ENCODE data around the gene DNAAF8.
A peak's percentile ranks its signal among the peaks of the same experiment; 100 is the strongest.

DNAAF8 gene

DNA sequence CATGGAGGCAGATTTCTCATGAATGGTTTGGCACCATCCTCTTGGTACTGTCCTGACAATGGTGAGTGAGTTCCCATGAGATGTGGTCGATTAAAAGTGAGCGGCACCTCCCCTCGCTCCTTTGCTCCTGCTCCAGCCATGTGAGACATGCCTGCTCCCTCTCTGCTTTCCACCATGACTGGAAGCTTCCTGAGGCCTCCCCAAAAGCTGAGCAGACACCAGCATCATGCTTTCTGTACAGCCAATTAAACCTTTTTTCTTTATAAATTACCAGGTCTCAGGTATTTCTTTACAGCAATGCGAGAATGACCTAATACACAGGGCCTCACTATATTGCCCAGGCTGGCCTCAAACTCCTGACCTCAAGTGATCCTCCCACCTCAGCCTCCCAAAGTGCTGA, 20.5 kb downstream of the DNAAF8 start:
- H2AFZ ChIP-seq (ENCODE audit: low read length, unreplicated experiment) = no peak overlapping the region
- no peak overlapping the region for H3K4me3 ChIP-seq (ENCODE audit: low read depth, low read length)
- no peaks in the 10 kb centered on the region for H3K79me2 ChIP-seq (ENCODE audit: control insufficient read depth, insufficient read depth, low read length, unreplicated experiment)
- peaks cover 23% of the 10 kb centered on the region for H3K36me3 ChIP-seq (ENCODE audit: insufficient read depth, low read length)
- H3K27ac ChIP-seq (ENCODE audit: low read depth, low read length) = no peak overlapping the region
- H3K27me3 ChIP-seq (ENCODE audit: insufficient read depth, low read length) = no peaks in the 10 kb centered on the region
- H3K4me1 ChIP-seq (ENCODE audit: control insufficient read depth, insufficient read depth, low read length, unreplicated experiment) = no peaks in the 10 kb centered on the region

- Histone ChIP-seq H3K27ac (ENCODE audit: low read depth, low read length) (no peak overlapping the region), H2AFZ (ENCODE audit: low read length, unreplicated experiment) (no peak overlapping the region), H3K4me3 (ENCODE audit: low read depth, low read length) (no peak overlapping the region), H3K27me3 (ENCODE audit: insufficient read depth, low read length) (no peaks in the 10 kb centered on the region), H3K36me3 (ENCODE audit: insufficient read depth, low read length) (peaks cover 23% of the 10 kb centered on the region), H3K4me1 (ENCODE audit: control insufficient read depth, insufficient read depth, low read length, unreplicated experiment) (no peaks in the 10 kb centered on the region), H3K79me2 (ENCODE audit: control insufficient read depth, insufficient read depth, low read length, unreplicated experiment) (no peaks in the 10 kb centered on the region)
These were observed 21.4 kb downstream of the DNAAF8 start for GRCh38 chr16:4755687-4756086.

DNA sequence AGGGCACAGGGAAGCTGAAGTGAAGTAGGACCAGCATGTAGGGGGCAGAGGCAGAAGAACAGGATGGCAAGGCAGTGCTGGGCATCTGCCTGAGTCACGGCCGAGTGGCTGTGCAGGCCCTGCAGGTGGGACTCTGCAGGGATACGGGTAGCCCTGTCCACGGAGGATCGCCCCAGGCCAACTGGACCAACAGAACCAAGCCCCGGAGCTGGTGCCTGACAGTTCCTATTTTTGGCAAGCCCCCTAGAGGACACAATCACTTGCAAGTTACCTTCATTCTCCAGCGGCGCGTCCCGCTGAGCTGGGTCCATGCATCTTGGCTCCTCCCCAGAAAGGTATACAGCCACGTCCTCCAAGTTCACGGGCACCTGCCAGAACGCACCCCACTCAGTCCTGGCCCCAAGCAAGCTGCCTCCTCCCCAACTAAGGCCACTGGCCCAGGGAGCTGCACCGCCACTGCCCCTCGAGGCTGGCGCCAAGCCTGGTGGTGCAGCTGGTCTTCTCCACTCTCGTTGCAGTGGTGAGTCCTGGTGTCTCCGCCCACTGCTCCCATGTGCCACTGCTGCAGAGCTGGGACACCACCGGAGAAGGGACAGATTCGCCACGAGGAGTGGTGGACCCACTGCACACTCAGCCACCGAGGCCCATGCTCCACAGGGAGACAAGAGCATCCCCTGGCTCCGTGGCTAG, 26.0 kb downstream of the DNAAF8 start:
- peaks cover 18% of the 10 kb centered on the region for H3K36me3 ChIP-seq (ENCODE audit: insufficient read depth, low read length)
- H3K27ac ChIP-seq (ENCODE audit: low read depth, low read length) = no peak overlapping the region
- peaks cover 7% of the 10 kb centered on the region for H3K79me2 ChIP-seq (ENCODE audit: control insufficient read depth, insufficient read depth, low read length, unreplicated experiment)
- H3K27me3 ChIP-seq (ENCODE audit: insufficient read depth, low read length) = no peaks in the 10 kb centered on the region
- H3K4me3 ChIP-seq (ENCODE audit: low read depth, low read length) = no peak overlapping the region
- no peak overlapping the region for H2AFZ ChIP-seq (ENCODE audit: low read length, unreplicated experiment)
- H3K4me1 ChIP-seq (ENCODE audit: control insufficient read depth, insufficient read depth, low read length, unreplicated experiment) = no peaks in the 10 kb centered on the region

DNA sequence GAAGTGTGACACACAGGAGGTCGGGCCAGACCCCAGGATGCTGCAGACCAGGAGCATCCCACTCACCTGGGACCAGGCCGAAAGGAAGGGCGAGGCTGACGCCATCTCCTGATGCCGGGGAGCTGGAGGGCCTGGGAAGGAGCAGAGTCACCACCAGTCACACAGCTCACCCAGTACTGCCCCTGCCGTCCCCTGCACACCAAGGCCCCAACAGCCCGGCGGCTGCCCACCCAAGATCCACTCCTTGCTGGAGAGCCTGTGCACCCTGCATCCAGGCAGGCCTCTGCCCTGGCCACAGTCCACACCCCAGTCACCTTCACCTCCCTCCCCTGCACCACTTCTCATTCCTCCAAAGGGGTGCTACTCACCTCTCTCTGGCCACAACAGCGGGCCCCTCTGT, 27.9 kb downstream of the DNAAF8 start:
- Histone ChIP-seq H3K27ac (ENCODE audit: low read depth, low read length) (no peak overlapping the region), H3K36me3 (ENCODE audit: insufficient read depth, low read length) (peaks cover 6% of the 10 kb centered on the region; the same call in 1 of the 2 replicates)

DNA sequence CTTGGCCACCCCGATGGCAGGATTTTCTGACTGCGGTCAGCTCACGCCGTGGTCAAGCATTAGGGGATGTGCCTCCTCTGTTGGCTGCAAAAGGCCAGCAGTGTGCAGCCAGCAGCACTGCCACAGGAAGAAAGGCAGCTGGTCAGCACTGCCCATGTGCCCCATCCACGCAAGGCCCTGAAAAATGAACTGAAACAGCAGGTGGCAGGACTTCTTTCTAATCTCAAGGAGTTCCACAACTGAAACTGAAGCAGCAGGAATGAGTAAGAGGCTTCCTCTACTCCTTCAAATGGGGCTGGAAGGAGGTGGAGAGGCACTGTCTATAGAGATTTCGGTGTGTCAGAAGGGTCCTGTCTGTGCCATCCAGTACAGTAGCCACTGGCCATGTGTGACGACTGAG, 29.5 kb downstream of the DNAAF8 start:
- Histone ChIP-seq H3K4me1 (ENCODE audit: control insufficient read depth, insufficient read depth, low read length, unreplicated experiment) (peaks cover 14% of the 10 kb centered on the region), H3K27ac (ENCODE audit: low read depth, low read length) (no peak overlapping the region), H3K4me3 (ENCODE audit: low read depth, low read length) (no peak overlapping the region), H3K27me3 (ENCODE audit: insufficient read depth, low read length) (no peaks in the 10 kb centered on the region), H2AFZ (ENCODE audit: low read length, unreplicated experiment) (no peak overlapping the region), H3K36me3 (ENCODE audit: insufficient read depth, low read length) (peaks cover 3% of the 10 kb centered on the region; the same call in 1 of the 2 replicates), H3K79me2 (ENCODE audit: control insufficient read depth, insufficient read depth, low read length, unreplicated experiment) (peaks cover 24% of the 10 kb centered on the region)

More for the DNA sequence above, 27.9 kb downstream of the DNAAF8 start:
- H3K4me1 ChIP-seq (ENCODE audit: control insufficient read depth, insufficient read depth, low read length, unreplicated experiment) = peaks cover 10% of the 10 kb centered on the region
- no peaks in the 10 kb centered on the region for H3K27me3 ChIP-seq (ENCODE audit: insufficient read depth, low read length)
- H2AFZ ChIP-seq (ENCODE audit: low read length, unreplicated experiment) = no peak overlapping the region
- peaks cover 24% of the 10 kb centered on the region for H3K79me2 ChIP-seq (ENCODE audit: control insufficient read depth, insufficient read depth, low read length, unreplicated experiment)
- no peak overlapping the region for H3K4me3 ChIP-seq (ENCODE audit: low read depth, low read length)

- Histone ChIP-seq H3K36me3 (ENCODE audit: insufficient read depth, low read length) (peaks cover 3% of the 10 kb centered on the region; the same call in 1 of the 2 replicates), H3K27ac (ENCODE audit: low read depth, low read length) (no peak overlapping the region), H3K4me1 (ENCODE audit: control insufficient read depth, insufficient read depth, low read length, unreplicated experiment) (peaks cover 14% of the 10 kb centered on the region)
These were observed 31.5 kb downstream of the DNAAF8 start for GRCh38 chr16:4765511-4766474.

GRCh38 chr16:4766875-4767628, 32.7 kb downstream of the DNAAF8 start, which contains the start of gene ZNF500:
Gene ZNF500 (minus strand): TSS chr16:4767162. CDS start chr16:4765978, 1,184 bp downstream.
- H2AFZ ChIP-seq (ENCODE audit: low read length, unreplicated experiment) = peak within 1 kb of the TSS; percentile 75

More at GRCh38 chr16:4765511-4766474, 31.5 kb downstream of the DNAAF8 start:
- Histone ChIP-seq H3K4me3 (ENCODE audit: low read depth, low read length) (peak overlapping the region; percentile 80), H2AFZ (ENCODE audit: low read length, unreplicated experiment) (peak overlapping the region; percentile 31), H3K79me2 (ENCODE audit: control insufficient read depth, insufficient read depth, low read length, unreplicated experiment) (peaks cover 24% of the 10 kb centered on the region), H3K27me3 (ENCODE audit: insufficient read depth, low read length) (no peaks in the 10 kb centered on the region)

GRCh38 chr16:4767872-4768548, 33.7 kb downstream of the DNAAF8 start:
- Histone ChIP-seq H3K27me3 (ENCODE audit: insufficient read depth, low read length) (no peaks in the 10 kb centered on the region), H2AFZ (ENCODE audit: low read length, unreplicated experiment) (peak overlapping the region; percentile 75), H3K79me2 (ENCODE audit: control insufficient read depth, insufficient read depth, low read length, unreplicated experiment) (peaks cover 24% of the 10 kb centered on the region), H3K27ac (ENCODE audit: low read depth, low read length) (peak overlapping the region; percentile 83), H3K4me3 (ENCODE audit: low read depth, low read length) (peak overlapping the region; percentile 83), H3K4me1 (ENCODE audit: control insufficient read depth, insufficient read depth, low read length, unreplicated experiment) (peaks cover 14% of the 10 kb centered on the region), H3K36me3 (ENCODE audit: insufficient read depth, low read length) (peaks cover 3% of the 10 kb centered on the region; the same call in 1 of the 2 replicates)

More at GRCh38 chr16:4766875-4767628, 32.7 kb downstream of the DNAAF8 start, which contains the start of gene ZNF500:
- Histone ChIP-seq H3K27me3 (ENCODE audit: insufficient read depth, low read length) (no peaks in the 10 kb centered on the region), H3K36me3 (ENCODE audit: insufficient read depth, low read length) (peaks cover 3% of the 10 kb centered on the region; the same call in 1 of the 2 replicates), H3K4me3 (ENCODE audit: low read depth, low read length) (peak within 1 kb of the TSS; percentile 83), H3K27ac (ENCODE audit: low read depth, low read length) (peak within 1 kb of the TSS; percentile 83), H3K79me2 (ENCODE audit: control insufficient read depth, insufficient read depth, low read length, unreplicated experiment) (peaks cover 24% of the 10 kb centered on the region), H3K4me1 (ENCODE audit: control insufficient read depth, insufficient read depth, low read length, unreplicated experiment) (peaks cover 14% of the 10 kb centered on the region)

DNA sequence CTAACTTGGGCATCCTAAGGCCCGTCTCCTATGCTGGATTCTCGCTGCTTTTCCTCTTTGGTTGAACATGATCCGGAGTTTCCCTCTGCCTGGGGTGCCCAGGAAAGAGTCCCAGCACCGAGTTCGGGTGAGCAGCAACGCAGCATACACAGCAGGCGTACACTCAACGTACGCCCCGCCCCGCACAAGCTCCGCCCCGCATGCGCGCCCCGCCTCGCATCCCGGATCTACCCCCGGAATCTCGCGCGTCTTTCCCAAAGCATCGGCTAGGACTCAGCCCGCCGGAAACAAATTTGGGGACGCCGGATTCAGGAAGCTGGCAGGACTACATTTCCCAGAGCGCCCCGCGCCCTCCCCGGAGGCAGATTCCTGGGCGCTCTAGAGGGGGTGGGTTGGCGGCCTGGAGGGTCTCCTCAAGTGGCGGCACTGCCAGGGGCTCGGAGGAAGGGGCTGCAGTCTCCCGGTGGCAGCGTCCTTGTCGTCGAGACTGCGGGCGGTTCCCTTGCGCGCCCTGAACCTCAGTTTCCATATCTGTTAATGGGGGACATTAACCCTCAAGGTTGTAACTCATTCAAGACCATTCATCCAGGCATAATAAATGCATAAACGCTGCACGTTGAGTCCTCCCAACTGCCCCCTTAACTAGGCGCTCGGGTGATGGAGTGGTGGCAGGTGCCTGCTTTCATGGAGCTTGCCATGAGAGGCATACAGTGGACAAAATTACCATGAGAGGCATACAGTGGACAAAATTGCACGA, 34.4 kb downstream of the DNAAF8 start:
- Histone ChIP-seq H3K4me1 (ENCODE audit: control insufficient read depth, insufficient read depth, low read length, unreplicated experiment) (peaks cover 14% of the 10 kb centered on the region), H3K79me2 (ENCODE audit: control insufficient read depth, insufficient read depth, low read length, unreplicated experiment) (peaks cover 24% of the 10 kb centered on the region), H2AFZ (ENCODE audit: low read length, unreplicated experiment) (peak overlapping the region; percentile 95), H3K36me3 (ENCODE audit: insufficient read depth, low read length) (peaks cover 3% of the 10 kb centered on the region; the same call in 1 of the 2 replicates), H3K27me3 (ENCODE audit: insufficient read depth, low read length) (no peaks in the 10 kb centered on the region), H3K27ac (ENCODE audit: low read depth, low read length) (peak overlapping the region; percentile 83), H3K4me3 (ENCODE audit: low read depth, low read length) (peak overlapping the region; percentile 83)
